Vagina (tissue), 2 donors: Measurements from ENCODE around the gene ZNF680.

ENCODE experiments used
- POLR2A ChIP-seq, 2 donors: fragments of 450-650 bp; IDR thresholded peaks; one replicate each; pipeline ENCODE4 v1.6.1; 2017; ENCODE audit warnings: antibody characterized with exemption in 2 of 2, mild to moderate bottlenecking in 2 of 2, moderate library complexity in 2 of 2
- POLR2AphosphoS5 ChIP-seq, 2 donors: sonication (generic); formaldehyde crosslinking; IDR thresholded peaks; one replicate each; pipeline ENCODE4 v1.9.0; 2017; ENCODE audit warnings: antibody characterized with exemption in 2 of 2, mild to moderate bottlenecking in 2 of 2, low read depth in 1 of 2; ENCODE audit not compliant: insufficient read depth in 1 of 2
- TF ChIP-seq, protein P1 (sequence below), 3 experiments: fragments of 450-650 bp in 2 of 3; fragments of 200-600 bp in 1 of 3; sonication (generic) in 1 of 3; IDR thresholded peaks; one replicate each; pipeline ENCODE4 v1.5.1; 2017 to 2019; ENCODE audit warnings: antibody characterized with exemption in 3 of 3, mild to moderate bottlenecking in 2 of 3, moderate library complexity in 2 of 3

DNA sequence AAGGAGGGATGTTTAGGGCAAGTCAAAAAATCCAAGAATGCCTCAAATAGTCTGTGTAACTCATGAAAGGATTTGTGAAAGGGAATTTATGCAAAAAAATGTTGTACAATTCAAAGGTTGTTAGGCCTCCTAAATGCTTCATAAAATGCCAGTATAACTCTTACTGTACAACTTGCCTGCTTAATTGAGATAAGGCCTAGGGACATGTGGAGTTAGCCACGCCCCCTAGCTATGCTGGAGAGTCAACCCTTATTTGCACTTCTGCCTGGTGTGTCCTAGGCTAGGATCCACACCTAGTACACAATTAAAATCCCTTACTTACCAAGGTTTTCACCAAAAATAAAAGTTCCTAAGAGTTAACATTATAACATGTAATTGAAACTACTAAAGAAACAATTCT is 77.2 kb downstream of the ZNF680 start:
- TF ChIP-seq POLR2A (IDR thresholded peaks at IDR 0.05) (no peak), POLR2AphosphoS5 (IDR thresholded peaks at IDR 0.05; ENCODE audit: insufficient read depth in 1 of 2, low read depth in 1 of 2) (no peak)
- TF ChIP-seq, protein P1, sequence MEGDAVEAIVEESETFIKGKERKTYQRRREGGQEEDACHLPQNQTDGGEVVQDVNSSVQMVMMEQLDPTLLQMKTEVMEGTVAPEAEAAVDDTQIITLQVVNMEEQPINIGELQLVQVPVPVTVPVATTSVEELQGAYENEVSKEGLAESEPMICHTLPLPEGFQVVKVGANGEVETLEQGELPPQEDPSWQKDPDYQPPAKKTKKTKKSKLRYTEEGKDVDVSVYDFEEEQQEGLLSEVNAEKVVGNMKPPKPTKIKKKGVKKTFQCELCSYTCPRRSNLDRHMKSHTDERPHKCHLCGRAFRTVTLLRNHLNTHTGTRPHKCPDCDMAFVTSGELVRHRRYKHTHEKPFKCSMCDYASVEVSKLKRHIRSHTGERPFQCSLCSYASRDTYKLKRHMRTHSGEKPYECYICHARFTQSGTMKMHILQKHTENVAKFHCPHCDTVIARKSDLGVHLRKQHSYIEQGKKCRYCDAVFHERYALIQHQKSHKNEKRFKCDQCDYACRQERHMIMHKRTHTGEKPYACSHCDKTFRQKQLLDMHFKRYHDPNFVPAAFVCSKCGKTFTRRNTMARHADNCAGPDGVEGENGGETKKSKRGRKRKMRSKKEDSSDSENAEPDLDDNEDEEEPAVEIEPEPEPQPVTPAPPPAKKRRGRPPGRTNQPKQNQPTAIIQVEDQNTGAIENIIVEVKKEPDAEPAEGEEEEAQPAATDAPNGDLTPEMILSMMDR (IDR thresholded peaks at IDR 0.05): no peak
